ENCODE measurements around the gene VPS8.

Gene VPS8

GRCh38 chr3:184965639-184966430 lies 153.9 kb downstream of the VPS8 start:
- DNase-seq (ENCODE audit: extremely low spot score): no peak
- TF ChIP-seq HDGF (IDR thresholded peaks at IDR 0.05; ENCODE audit: borderline replicate concordance) (no peak), TARDBP (IDR thresholded peaks at IDR 0.05) (no peak), BHLHE40 (IDR thresholded peaks at IDR 0.05; ENCODE audit: borderline replicate concordance) (no peak), FOXK2 (IDR thresholded peaks at IDR 0.05) (no peak), CTBP1 (IDR thresholded peaks at IDR 0.05; ENCODE audit: borderline replicate concordance) (no peak), PKNOX1 (IDR thresholded peaks at IDR 0.05) (no peak), SUZ12 (IDR thresholded peaks at IDR 0.05) (no peak), FOXM1 (IDR thresholded peaks at IDR 0.05; ENCODE audit: borderline replicate concordance) (no peak), ARNT (IDR thresholded peaks at IDR 0.05) (no peak), ELF4 (IDR thresholded peaks at IDR 0.05) (no peak), NFRKB (IDR thresholded peaks at IDR 0.05) (no peak), SP1 (IDR thresholded peaks at IDR 0.05) (no peak), LEF1 (IDR thresholded peaks at IDR 0.05; ENCODE audit: borderline replicate concordance) (no peak), L3MBTL2 (conservative IDR thresholded peaks at IDR 0.05) (no peak), ZNF384 (IDR thresholded peaks at IDR 0.05) (no peak), FOXA1 (IDR thresholded peaks at IDR 0.05) (no peak)
- POLR2A ChIA-PET: no interaction called here
- CTCF ChIA-PET: no interaction called here

- POLR2A ChIA-PET: no interaction called here
- CTCF ChIA-PET: no interaction called here
- DNase-seq (ENCODE audit: extremely low spot score): no peak
- TF ChIP-seq ELF4 (IDR thresholded peaks at IDR 0.05): no peak
- TF ChIP-seq SP1 (IDR thresholded peaks at IDR 0.05): no peak
- no peak for TF ChIP-seq FOXA1 (IDR thresholded peaks at IDR 0.05)
- no peak for TF ChIP-seq TARDBP (IDR thresholded peaks at IDR 0.05)
- TF ChIP-seq SUZ12 (IDR thresholded peaks at IDR 0.05): no peak
- no peak for TF ChIP-seq ARNT (IDR thresholded peaks at IDR 0.05)
Measured at GRCh38 chr3:184968115-184968514, 156.1 kb downstream of the VPS8 start.

- POLR2A ChIA-PET: no interaction called here
- no peak for DNase-seq (ENCODE audit: extremely low spot score)
- CTCF ChIA-PET: interaction anchor here (0.7 kb wide), 1 partner anchor 364 kb away, joined by 4 read pairs; no protein-coding TSS in a partner anchor
- TF ChIP-seq PKNOX1 (IDR thresholded peaks at IDR 0.05) (no peak), NFRKB (IDR thresholded peaks at IDR 0.05) (no peak), BHLHE40 (IDR thresholded peaks at IDR 0.05; ENCODE audit: borderline replicate concordance) (no peak), TARDBP (IDR thresholded peaks at IDR 0.05) (no peak), CTBP1 (IDR thresholded peaks at IDR 0.05; ENCODE audit: borderline replicate concordance) (no peak), ELF4 (IDR thresholded peaks at IDR 0.05) (no peak), SUZ12 (IDR thresholded peaks at IDR 0.05) (no peak), FOXM1 (IDR thresholded peaks at IDR 0.05; ENCODE audit: borderline replicate concordance) (no peak)
Measured at GRCh38 chr3:184970186-184970585, 158.2 kb downstream of the VPS8 start.

- no peak for TF ChIP-seq NFRKB (IDR thresholded peaks at IDR 0.05)
- TF ChIP-seq SUZ12 (IDR thresholded peaks at IDR 0.05): no peak
- no peak for TF ChIP-seq FOXM1 (IDR thresholded peaks at IDR 0.05; ENCODE audit: borderline replicate concordance)
- no peak for TF ChIP-seq TARDBP (IDR thresholded peaks at IDR 0.05)
- no peak for TF ChIP-seq CTBP1 (IDR thresholded peaks at IDR 0.05; ENCODE audit: borderline replicate concordance)
- DNase-seq (ENCODE audit: extremely low spot score): no peak
- ChIA-PET POLR2A (no interaction called here), CTCF (no interaction called here)
Measured at GRCh38 chr3:184977796-184978195, 165.8 kb downstream of the VPS8 start.

GRCh38 chr3:184981071-184981470 lies 169.1 kb downstream of the VPS8 start:
- ChIA-PET CTCF (no interaction called here), POLR2A (no interaction called here)
- no peak for DNase-seq (ENCODE audit: extremely low spot score)
- no peak for TF ChIP-seq BHLHE40 (IDR thresholded peaks at IDR 0.05; ENCODE audit: borderline replicate concordance)
- TF ChIP-seq L3MBTL2 (conservative IDR thresholded peaks at IDR 0.05): no peak
- TF ChIP-seq CTBP1 (IDR thresholded peaks at IDR 0.05; ENCODE audit: borderline replicate concordance): no peak
- TF ChIP-seq ZNF384 (IDR thresholded peaks at IDR 0.05): no peak
- no peak for TF ChIP-seq HDGF (IDR thresholded peaks at IDR 0.05; ENCODE audit: borderline replicate concordance)
- TF ChIP-seq FOXM1 (IDR thresholded peaks at IDR 0.05; ENCODE audit: borderline replicate concordance): no peak
- no peak for TF ChIP-seq NFRKB (IDR thresholded peaks at IDR 0.05)
- TF ChIP-seq FOXK2 (IDR thresholded peaks at IDR 0.05): no peak
- TF ChIP-seq FOXA1 (IDR thresholded peaks at IDR 0.05): no peak
- TF ChIP-seq TARDBP (IDR thresholded peaks at IDR 0.05): no peak
- no peak for TF ChIP-seq ARNT (IDR thresholded peaks at IDR 0.05)
- no peak for TF ChIP-seq SP1 (IDR thresholded peaks at IDR 0.05)
- no peak for TF ChIP-seq LEF1 (IDR thresholded peaks at IDR 0.05; ENCODE audit: borderline replicate concordance)
- TF ChIP-seq PKNOX1 (IDR thresholded peaks at IDR 0.05): no peak
- no peak for TF ChIP-seq SUZ12 (IDR thresholded peaks at IDR 0.05)
- TF ChIP-seq ELF4 (IDR thresholded peaks at IDR 0.05): no peak

- TF ChIP-seq CTBP1 (IDR thresholded peaks at IDR 0.05; ENCODE audit: borderline replicate concordance): no peak
- no peak for TF ChIP-seq ZNF384 (IDR thresholded peaks at IDR 0.05)
- no peak for TF ChIP-seq NFRKB (IDR thresholded peaks at IDR 0.05)
- no peak for TF ChIP-seq FOXM1 (IDR thresholded peaks at IDR 0.05; ENCODE audit: borderline replicate concordance)
- TF ChIP-seq ARNT (IDR thresholded peaks at IDR 0.05): no peak
- TF ChIP-seq LEF1 (IDR thresholded peaks at IDR 0.05; ENCODE audit: borderline replicate concordance): no peak
- TF ChIP-seq FOXA1 (IDR thresholded peaks at IDR 0.05): no peak
- no peak for TF ChIP-seq TARDBP (IDR thresholded peaks at IDR 0.05)
- TF ChIP-seq BHLHE40 (IDR thresholded peaks at IDR 0.05; ENCODE audit: borderline replicate concordance): no peak
- no peak for TF ChIP-seq ELF4 (IDR thresholded peaks at IDR 0.05)
- no peak for TF ChIP-seq HDGF (IDR thresholded peaks at IDR 0.05; ENCODE audit: borderline replicate concordance)
- TF ChIP-seq L3MBTL2 (conservative IDR thresholded peaks at IDR 0.05): no peak
- no peak for TF ChIP-seq SUZ12 (IDR thresholded peaks at IDR 0.05)
- no peak for DNase-seq (ENCODE audit: extremely low spot score)
- CTCF ChIA-PET: no interaction called here
- POLR2A ChIA-PET: no interaction called here
Measured at GRCh38 chr3:184982076-184982475, 170.1 kb downstream of the VPS8 start.

Data from HEK293T (cell line).